Caco-2 (cell line): ENCODE data around the gene PNLIPRP2. TPM values are rescaled to one million over a fixed set of nuclear protein-coding genes. Genes with fewer than 3 reads are reported as not detected.

Experiments used
- BruUV-seq: library from RNA; stranded (reverse); fragments of 400-500 nt; replicated peaks from 2 replicates; lab custom pipeline; 2021; lab: Mats Ljungman, UMichigan
- CTCF ChIA-PET: fragments of 300-600 bp; sonication (Branson Sonifier 250); formaldehyde crosslinking; loops from one replicate; lab custom pipeline; 2022; ENCODE audit warnings: antibody characterized with exemption; lab: Charles Lee
- POLR2A ChIA-PET: fragments of 300-600 bp; sonication (Branson Sonifier 250); formaldehyde crosslinking; loops from one replicate; lab custom pipeline; 2022; ENCODE audit warnings: antibody characterized with exemption; lab: Charles Lee
- DNase-seq, 2 experiments: peaks; one replicate each; pipeline versions ENCODE4 v3.0.0 to v3.0.0-alpha.2; 2020 to 2022
- H3K27me3 ChIP-seq: replicated peaks from 2 replicates; pipeline ENCODE4 v1.6.0; 2011; ENCODE audit warnings: low read length; ENCODE audit not compliant: control insufficient read depth, insufficient read depth
- H3K36me3 ChIP-seq: 2 replicates; pipeline ENCODE4 v1.5.1; 2011; ENCODE audit warnings: low read length; ENCODE audit not compliant: control insufficient read depth, insufficient read depth
- H3K4me1 ChIP-seq: fragments of 250-450 bp; sonication (Bioruptor Pico); 2 replicates; pipeline ENCODE4 v1.5.1; 2020; ENCODE audit warnings: mild to moderate bottlenecking
- H3K4me3 ChIP-seq: 2 replicates; pipeline ENCODE4 v1.5.1; 2011; ENCODE audit warnings: low read depth, mild to moderate bottlenecking, control low read depth, low read length
- H3K9me3 ChIP-seq: fragments of 250-450 bp; sonication (Bioruptor Pico); 2 replicates; pipeline ENCODE4 v1.5.1; 2020; ENCODE audit warnings: mild to moderate bottlenecking, moderate library complexity
- H3K27ac Mint-ChIP-seq: one replicate; pipeline ENCODE4 v1.8.0; 2022; ENCODE audit warnings: mixed read lengths; ENCODE audit not compliant: unreplicated experiment
- H3K27me3 Mint-ChIP-seq: one replicate; pipeline ENCODE4 v1.8.0; 2022; ENCODE audit warnings: mixed read lengths; ENCODE audit not compliant: insufficient read depth, unreplicated experiment
- H3K36me3 Mint-ChIP-seq: one replicate; pipeline ENCODE4 v1.8.0; 2022; ENCODE audit warnings: mild to moderate bottlenecking, mixed read lengths; ENCODE audit not compliant: insufficient read depth, unreplicated experiment
- H3K4me1 Mint-ChIP-seq: one replicate; pipeline ENCODE4 v1.8.0; 2022; ENCODE audit warnings: low read depth, mixed read lengths; ENCODE audit not compliant: unreplicated experiment
- H3K4me3 Mint-ChIP-seq: one replicate; pipeline ENCODE4 v1.8.0; 2022; ENCODE audit warnings: mild to moderate bottlenecking, moderate library complexity, mixed read lengths; ENCODE audit not compliant: unreplicated experiment
- H3K9me3 Mint-ChIP-seq: one replicate; pipeline ENCODE4 v1.8.0; 2022; ENCODE audit warnings: mixed read lengths; ENCODE audit not compliant: unreplicated experiment
- intact Hi-C: fragments of 100-400 bp; cut with micrococcal nuclease; formaldehyde crosslinking; loops from one replicate; pipeline ENCODE4 v1.10.0; 2022; ENCODE audit not compliant: unreplicated experiment
- total RNA-seq: library from RNA; stranded (reverse); gene quantifications from 2 replicates; pipeline ENCODE4 v1.2.3, GENCODE V29; 2022
- TF ChIP-seq, protein P1 (sequence below), 2 experiments: fragments of 200-600 bp in 1 of 2; IDR thresholded peaks; 1 replicate in 1 of 2; 2 replicates in 1 of 2; pipeline versions ENCODE4 v1.5.1 to v1.8.0; 2011 to 2022; ENCODE audit warnings: antibody characterized with exemption in 1 of 2, control low read depth in 1 of 2, inconsistent platforms in 1 of 2, low read depth in 1 of 2, low read length in 1 of 2, mild to moderate bottlenecking in 1 of 2, moderate library complexity in 1 of 2; ENCODE audit not compliant: insufficient read depth in 1 of 2, severe bottlenecking in 1 of 2, unreplicated experiment in 1 of 2

The PNLIPRP2 gene
- total RNA-seq, 1 experiment from 2014 or later, result 1.00 TPM

- H3K27ac Mint-ChIP-seq, result no peak overlapping the region
- BruUV-seq, result no TSS peak
- H3K4me3 Mint-ChIP-seq, result no peak overlapping the region
- no peaks in the 10 kb centered on the region for H3K4me1 Mint-ChIP-seq
- no peaks in the 10 kb centered on the region; the same call in 1 of the 2 replicates for H3K36me3 ChIP-seq
- intact Hi-C loops, result loop anchor here (5.0 kb wide), 2 partner anchors 58 to 493 kb away; partner anchors contain the start of gene HSPA12A
- CTCF ChIA-PET, result no interaction called here
- no peaks in the 10 kb centered on the region for H3K9me3 Mint-ChIP-seq
- TF ChIP-seq, protein P1, sequence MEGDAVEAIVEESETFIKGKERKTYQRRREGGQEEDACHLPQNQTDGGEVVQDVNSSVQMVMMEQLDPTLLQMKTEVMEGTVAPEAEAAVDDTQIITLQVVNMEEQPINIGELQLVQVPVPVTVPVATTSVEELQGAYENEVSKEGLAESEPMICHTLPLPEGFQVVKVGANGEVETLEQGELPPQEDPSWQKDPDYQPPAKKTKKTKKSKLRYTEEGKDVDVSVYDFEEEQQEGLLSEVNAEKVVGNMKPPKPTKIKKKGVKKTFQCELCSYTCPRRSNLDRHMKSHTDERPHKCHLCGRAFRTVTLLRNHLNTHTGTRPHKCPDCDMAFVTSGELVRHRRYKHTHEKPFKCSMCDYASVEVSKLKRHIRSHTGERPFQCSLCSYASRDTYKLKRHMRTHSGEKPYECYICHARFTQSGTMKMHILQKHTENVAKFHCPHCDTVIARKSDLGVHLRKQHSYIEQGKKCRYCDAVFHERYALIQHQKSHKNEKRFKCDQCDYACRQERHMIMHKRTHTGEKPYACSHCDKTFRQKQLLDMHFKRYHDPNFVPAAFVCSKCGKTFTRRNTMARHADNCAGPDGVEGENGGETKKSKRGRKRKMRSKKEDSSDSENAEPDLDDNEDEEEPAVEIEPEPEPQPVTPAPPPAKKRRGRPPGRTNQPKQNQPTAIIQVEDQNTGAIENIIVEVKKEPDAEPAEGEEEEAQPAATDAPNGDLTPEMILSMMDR (IDR thresholded peaks at IDR 0.05; ENCODE audit: insufficient read depth in 1 of 2, low read depth in 1 of 2, low read length in 1 of 2, severe bottlenecking in 1 of 2, unreplicated experiment in 1 of 2), result no peak
- H3K9me3 ChIP-seq, result no peaks in the 10 kb centered on the region
- POLR2A ChIA-PET, result no interaction called here
- no peaks in the 10 kb centered on the region for H3K4me1 ChIP-seq
- no peak overlapping the region for H3K4me3 ChIP-seq
- no peaks in the 10 kb centered on the region for H3K27me3 ChIP-seq
- DNase-seq, result no peak
- H3K27me3 Mint-ChIP-seq, result no peaks in the 10 kb centered on the region
- peaks cover 6% of the 10 kb centered on the region for H3K36me3 Mint-ChIP-seq
These were observed 64.0 kb downstream of the PNLIPRP2 start for GRCh38 chr10:116684781-116685180.

DNA sequence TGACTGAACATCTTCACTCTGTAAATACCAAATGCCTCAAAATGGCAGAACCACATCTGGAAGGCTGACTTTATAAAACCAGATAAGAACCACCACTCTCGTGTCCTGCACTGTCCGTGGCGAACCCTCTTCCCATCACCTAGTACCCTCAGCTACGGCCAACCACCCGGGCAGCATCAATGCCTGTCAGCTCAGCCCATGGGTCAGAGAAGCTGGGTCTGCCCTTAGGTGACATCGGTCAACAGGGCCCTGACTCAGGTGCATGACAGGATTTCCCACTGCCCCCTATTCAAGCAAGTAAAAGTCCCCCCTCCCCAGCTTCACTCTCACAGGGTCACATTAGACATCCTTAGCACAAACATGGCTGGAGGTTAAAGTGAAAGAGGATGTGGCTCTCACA is 65.1 kb downstream of the PNLIPRP2 start:
- no peaks in the 10 kb centered on the region for H3K4me1 Mint-ChIP-seq
- H3K4me3 Mint-ChIP-seq, result no peak overlapping the region
- DNase-seq, result no peak
- H3K9me3 ChIP-seq, result no peaks in the 10 kb centered on the region
- TF ChIP-seq, protein P1 (IDR thresholded peaks at IDR 0.05; ENCODE audit: insufficient read depth in 1 of 2, low read depth in 1 of 2, low read length in 1 of 2, severe bottlenecking in 1 of 2, unreplicated experiment in 1 of 2), result no peak
- peaks cover 6% of the 10 kb centered on the region for H3K36me3 Mint-ChIP-seq
- H3K4me1 ChIP-seq, result no peaks in the 10 kb centered on the region
- H3K27me3 ChIP-seq, result no peaks in the 10 kb centered on the region
- ChIA-PET POLR2A (no interaction called here), CTCF (no interaction called here)
- no peaks in the 10 kb centered on the region for H3K9me3 Mint-ChIP-seq
- no peak overlapping the region for H3K27ac Mint-ChIP-seq
- no TSS peak for BruUV-seq
- H3K27me3 Mint-ChIP-seq, result no peaks in the 10 kb centered on the region
- intact Hi-C loops, result no loop called here
- H3K36me3 ChIP-seq, result no peaks in the 10 kb centered on the region; the same call in 1 of the 2 replicates
- no peak overlapping the region for H3K4me3 ChIP-seq

- no TSS peak for BruUV-seq
- POLR2A ChIA-PET, result no interaction called here
- CTCF ChIA-PET, result no interaction called here
These were observed 65.9 kb downstream of the PNLIPRP2 start for GRCh38 chr10:116686632-116687031.

More at GRCh38 chr10:116686632-116687031, 65.9 kb downstream of the PNLIPRP2 start:
- H3K27me3 ChIP-seq, result no peaks in the 10 kb centered on the region
- Mint-ChIP-seq H3K4me3 (no peak overlapping the region), H3K9me3 (no peaks in the 10 kb centered on the region), H3K27me3 (no peaks in the 10 kb centered on the region), H3K4me1 (no peaks in the 10 kb centered on the region), H3K36me3 (peaks cover 6% of the 10 kb centered on the region), H3K27ac (no peak overlapping the region)
- no peaks in the 10 kb centered on the region for H3K9me3 ChIP-seq
- intact Hi-C loops, result no loop called here
- H3K36me3 ChIP-seq, result no peaks in the 10 kb centered on the region; the same call in 1 of the 2 replicates
- DNase-seq, result no peak
- TF ChIP-seq, protein P1 (IDR thresholded peaks at IDR 0.05; ENCODE audit: insufficient read depth in 1 of 2, low read depth in 1 of 2, low read length in 1 of 2, severe bottlenecking in 1 of 2, unreplicated experiment in 1 of 2), result no peak
- no peak overlapping the region for H3K4me3 ChIP-seq
- H3K4me1 ChIP-seq, result no peaks in the 10 kb centered on the region
